Kidney epithelial cell (primary cell): Measurements from ENCODE around the gene OR2T10. TPM values are rescaled to one million over a fixed set of nuclear protein-coding genes. Genes with fewer than 3 reads are reported as not detected.

Source experiments
- total RNA-seq: library from RNA; depleted of rRNA; stranded (reverse); fragments of >200 nt; gene quantifications from 2 replicates; pipeline ENCODE4 v1.2.3, GENCODE V29; 2015

Gene OR2T10
- total RNA-seq, 1 donor from 2014 or later, result not detected

Other genes with a start within 250 kb of the OR2T10 start
- gene OR14C36, start 248.9 kb downstream of the OR2T10 start, total RNA-seq, result not detected in 2 replicates
- not detected in 2 replicates for gene OR2T4, start 236.0 kb downstream of the OR2T10 start, total RNA-seq
- gene OR2T6, start 222.0 kb downstream of the OR2T10 start, total RNA-seq, result not detected in 2 replicates
- gene OR2T1, start 194.7 kb downstream of the OR2T10 start, total RNA-seq, result not detected in 2 replicates
- not detected in 2 replicates for gene OR2T2, start 152.1 kb downstream of the OR2T10 start, total RNA-seq
- gene OR2T3, start 124.3 kb downstream of the OR2T10 start, total RNA-seq, result not detected in 2 replicates
- not detected in 2 replicates for gene OR2T5, start 109.1 kb downstream of the OR2T10 start, total RNA-seq
- not detected in 2 replicates for gene OR2G6, start 89.6 kb downstream of the OR2T10 start, total RNA-seq
- gene OR2T29, start 34.9 kb downstream of the OR2T10 start, total RNA-seq, result not detected in 2 replicates
- gene OR2T34, start 22.9 kb downstream of the OR2T10 start, total RNA-seq, result not detected in 2 replicates
- gene OR2T11, start 37.4 kb upstream of the OR2T10 start, total RNA-seq, result not detected in 2 replicates
- gene OR2T35, start 47.6 kb upstream of the OR2T10 start, total RNA-seq, result not detected in 2 replicates
- not detected in 2 replicates for gene OR2T27, start 57.8 kb upstream of the OR2T10 start, total RNA-seq
- not detected in 2 replicates for gene OR14I1, start 105.1 kb upstream of the OR2T10 start, total RNA-seq
- not detected in 2 replicates for gene LYPD8, start 158.1 kb upstream of the OR2T10 start, total RNA-seq
- 36.1 and 38.3 TPM in 2 replicates for gene SH3BP5L, start 228.2 kb upstream of the OR2T10 start, total RNA-seq
- 28.7 and 33.8 TPM in 2 replicates for gene ZNF672, start 240.5 kb upstream of the OR2T10 start, total RNA-seq